ENCODE measurements around the gene IER5. TPM values are rescaled to one million over a fixed set of nuclear protein-coding genes. Genes with fewer than 3 reads are reported as not detected.

The IER5 gene
- total RNA-seq, 4 donors from 2014 or later: 10.7 to 16.7 (median 14.9) TPM

- 46 to 83% methylated on average over 2 to 5 of the region's 5 CpGs for WGBS, 2 donors (ENCODE audit: low coverage in 1 of 2)
- no peaks in the 10 kb centered on the region for H3K9me3 ChIP-seq
- no peak overlapping the region for H3K4me3 ChIP-seq
- ATAC-seq: no peak
- peaks cover 17 to 92% (median 28%) of the 10 kb centered on the region in 3 donors for H3K4me1 ChIP-seq
- peak overlapping the region in 3 of 4 donors; percentile 53 to 76 (median 73) for H3K27ac ChIP-seq
- no peaks in the 10 kb centered on the region for H3K36me3 ChIP-seq
- H3K27me3 ChIP-seq: no peaks in the 10 kb centered on the region
- no peak for TF ChIP-seq EP300 (IDR thresholded peaks at IDR 0.05)
- TF ChIP-seq CTCF (IDR thresholded peaks at IDR 0.05): no peak
- no peak for TF ChIP-seq POLR2AphosphoS5 (IDR thresholded peaks at IDR 0.05)
- TF ChIP-seq POLR2A (IDR thresholded peaks at IDR 0.05): no peak
These were observed 7.3 kb downstream of the IER5 start for GRCh38 chr1:181095763-181096184.

GRCh38 chr1:181097242-181097641 lies 8.7 kb downstream of the IER5 start:
- Histone ChIP-seq H3K4me1 (peaks cover 17 to 83% (median 20%) of the 10 kb centered on the region in 3 donors), H3K9me3 (no peaks in the 10 kb centered on the region), H3K27me3 (no peaks in the 10 kb centered on the region), H3K4me3 (no peak overlapping the region), H3K36me3 (no peaks in the 10 kb centered on the region), H3K27ac (peak overlapping the region in 2 of 4 donors; percentile 53 to 73)
- WGBS, 2 donors (ENCODE audit: low coverage in 1 of 2): 60 to 70% methylated on average over 1 to 2 of the region's 7 CpGs
- TF ChIP-seq POLR2A (IDR thresholded peaks at IDR 0.05) (no peak), POLR2AphosphoS5 (IDR thresholded peaks at IDR 0.05) (no peak), EP300 (IDR thresholded peaks at IDR 0.05) (no peak), CTCF (IDR thresholded peaks at IDR 0.05) (no peak)
- no peak for ATAC-seq

GRCh38 chr1:181099152-181100014 lies 10.9 kb downstream of the IER5 start:
- Histone ChIP-seq H3K27ac (no peak overlapping the region), H3K36me3 (no peaks in the 10 kb centered on the region), H3K27me3 (no peaks in the 10 kb centered on the region), H3K4me1 (peaks cover 14 to 82% (median 22%) of the 10 kb centered on the region in 3 donors), H3K4me3 (no peak overlapping the region), H3K9me3 (no peaks in the 10 kb centered on the region)
- no peak for ATAC-seq
- TF ChIP-seq POLR2AphosphoS5 (IDR thresholded peaks at IDR 0.05): no peak
- no peak for TF ChIP-seq CTCF (IDR thresholded peaks at IDR 0.05)
- TF ChIP-seq POLR2A (IDR thresholded peaks at IDR 0.05): no peak
- no peak for TF ChIP-seq EP300 (IDR thresholded peaks at IDR 0.05)
- WGBS, 2 donors (ENCODE audit: low coverage in 1 of 2): 22% methylated on average over 9 to 11 of the region's 11 CpGs

- no peak overlapping the region for H3K27ac ChIP-seq
- no peaks in the 10 kb centered on the region for H3K27me3 ChIP-seq
- peaks cover 7 to 79% (median 14%) of the 10 kb centered on the region in 3 donors for H3K4me1 ChIP-seq
- no peak for TF ChIP-seq POLR2A (IDR thresholded peaks at IDR 0.05)
- TF ChIP-seq EP300 (IDR thresholded peaks at IDR 0.05): no peak
- TF ChIP-seq CTCF (IDR thresholded peaks at IDR 0.05): no peak
- TF ChIP-seq POLR2AphosphoS5 (IDR thresholded peaks at IDR 0.05): no peak
- 49 to 70% methylated on average over 6 to 10 of the region's 10 CpGs for WGBS, 2 donors (ENCODE audit: low coverage in 1 of 2)
- ATAC-seq: no peak
- no peak overlapping the region for H3K4me3 ChIP-seq
- H3K36me3 ChIP-seq: no peaks in the 10 kb centered on the region
- no peaks in the 10 kb centered on the region for H3K9me3 ChIP-seq
These were observed 11.8 kb downstream of the IER5 start for GRCh38 chr1:181100015-181100905.

Measured in gastroesophageal sphincter (tissue), 4 donors.